HG03457 (cell line): Measurements from ENCODE around the gene DYSF.

Source experiments
- ATAC-seq: cut with Tn5 transposase; IDR thresholded peaks from one replicate; pipeline ENCODE4 v1.9.1; 2021; ENCODE audit warnings: moderate number of reproducible peaks; ENCODE audit not compliant: unreplicated experiment

DYSF gene

DNA sequence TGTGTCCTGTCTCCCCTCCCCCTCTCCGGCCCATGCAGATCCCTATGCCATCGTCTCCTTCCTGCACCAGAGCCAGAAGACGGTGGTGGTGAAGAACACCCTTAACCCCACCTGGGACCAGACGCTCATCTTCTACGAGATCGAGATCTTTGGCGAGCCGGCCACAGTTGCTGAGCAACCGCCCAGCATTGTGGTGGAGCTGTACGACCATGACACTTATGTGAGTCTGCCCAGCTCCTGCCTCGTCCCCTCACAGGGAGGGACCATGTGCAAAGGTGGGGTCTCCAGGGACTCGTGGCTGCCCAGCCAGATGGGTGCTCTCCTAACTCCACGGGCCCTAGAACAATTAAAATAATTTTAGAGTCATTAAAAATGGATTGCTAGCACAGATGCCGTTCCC lies 145.2 kb downstream of the DYSF start:
- ATAC-seq, result no peak

DNA sequence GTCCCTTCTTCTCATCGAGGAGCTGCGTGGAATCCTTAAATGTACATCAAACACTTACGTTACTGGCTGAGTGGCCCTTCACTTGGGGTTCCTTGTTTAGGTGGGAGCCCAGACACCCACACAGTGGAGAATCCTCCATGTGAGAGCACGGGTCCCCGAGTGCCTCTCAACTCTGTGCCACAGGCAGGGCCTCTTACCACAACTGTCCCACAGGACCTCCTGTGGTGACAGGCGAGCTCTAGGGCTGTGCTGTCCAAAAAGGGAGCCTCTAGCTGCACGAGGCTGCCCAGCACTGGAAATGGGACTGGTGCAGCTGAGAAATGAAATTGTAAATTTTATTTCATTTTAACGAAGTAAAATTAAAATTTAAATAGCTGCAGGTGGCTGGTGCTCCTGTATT lies 145.7 kb downstream of the DYSF start:
- no peak for ATAC-seq

DNA sequence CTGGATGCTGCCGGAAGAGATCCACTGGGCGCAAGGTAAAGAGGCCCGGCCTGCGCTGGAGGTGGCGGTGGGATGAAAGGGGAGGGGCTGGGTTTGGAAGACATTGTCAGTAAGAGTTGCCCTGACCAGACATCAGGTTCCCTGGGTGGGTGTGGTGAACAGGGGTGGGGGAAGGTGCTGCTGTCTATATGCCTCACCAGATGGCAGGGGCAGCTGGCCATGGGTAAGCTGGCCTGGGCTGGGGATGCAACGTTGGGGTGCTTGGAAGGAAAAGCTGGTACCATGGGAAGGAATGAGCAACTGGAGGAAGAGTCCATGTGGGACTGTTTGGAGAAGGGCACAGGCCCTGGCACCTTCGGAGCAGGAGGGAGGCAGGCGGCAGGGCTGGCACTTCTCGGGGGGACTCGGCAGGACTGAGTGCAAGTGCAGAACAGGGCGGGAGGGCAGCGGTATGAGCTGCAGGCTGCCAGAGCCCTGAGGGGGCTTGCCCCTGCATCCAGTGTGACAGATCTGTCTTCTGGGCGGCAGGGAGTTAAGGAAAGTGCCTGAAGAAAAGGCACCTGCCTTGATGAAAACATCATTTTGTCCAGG lies 146.4 kb downstream of the DYSF start:
- no peak for ATAC-seq

DNA sequence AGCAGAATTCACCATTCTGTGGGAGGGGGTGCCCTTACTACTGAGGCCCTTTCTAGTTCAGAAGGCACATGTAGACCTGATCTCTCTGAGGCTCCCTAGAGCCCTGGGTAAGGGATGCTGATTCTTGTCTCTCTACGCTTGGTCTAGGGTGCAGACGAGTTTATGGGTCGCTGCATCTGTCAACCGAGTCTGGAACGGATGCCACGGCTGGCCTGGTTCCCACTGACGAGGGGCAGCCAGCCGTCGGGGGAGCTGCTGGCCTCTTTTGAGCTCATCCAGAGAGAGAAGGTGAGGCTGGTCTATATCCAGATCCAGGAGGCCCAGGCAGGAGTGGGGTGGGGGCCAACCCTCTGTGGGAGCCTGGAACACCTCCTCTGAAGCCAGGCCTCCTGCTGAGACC lies 147.2 kb downstream of the DYSF start:
- ATAC-seq, result no peak

DNA sequence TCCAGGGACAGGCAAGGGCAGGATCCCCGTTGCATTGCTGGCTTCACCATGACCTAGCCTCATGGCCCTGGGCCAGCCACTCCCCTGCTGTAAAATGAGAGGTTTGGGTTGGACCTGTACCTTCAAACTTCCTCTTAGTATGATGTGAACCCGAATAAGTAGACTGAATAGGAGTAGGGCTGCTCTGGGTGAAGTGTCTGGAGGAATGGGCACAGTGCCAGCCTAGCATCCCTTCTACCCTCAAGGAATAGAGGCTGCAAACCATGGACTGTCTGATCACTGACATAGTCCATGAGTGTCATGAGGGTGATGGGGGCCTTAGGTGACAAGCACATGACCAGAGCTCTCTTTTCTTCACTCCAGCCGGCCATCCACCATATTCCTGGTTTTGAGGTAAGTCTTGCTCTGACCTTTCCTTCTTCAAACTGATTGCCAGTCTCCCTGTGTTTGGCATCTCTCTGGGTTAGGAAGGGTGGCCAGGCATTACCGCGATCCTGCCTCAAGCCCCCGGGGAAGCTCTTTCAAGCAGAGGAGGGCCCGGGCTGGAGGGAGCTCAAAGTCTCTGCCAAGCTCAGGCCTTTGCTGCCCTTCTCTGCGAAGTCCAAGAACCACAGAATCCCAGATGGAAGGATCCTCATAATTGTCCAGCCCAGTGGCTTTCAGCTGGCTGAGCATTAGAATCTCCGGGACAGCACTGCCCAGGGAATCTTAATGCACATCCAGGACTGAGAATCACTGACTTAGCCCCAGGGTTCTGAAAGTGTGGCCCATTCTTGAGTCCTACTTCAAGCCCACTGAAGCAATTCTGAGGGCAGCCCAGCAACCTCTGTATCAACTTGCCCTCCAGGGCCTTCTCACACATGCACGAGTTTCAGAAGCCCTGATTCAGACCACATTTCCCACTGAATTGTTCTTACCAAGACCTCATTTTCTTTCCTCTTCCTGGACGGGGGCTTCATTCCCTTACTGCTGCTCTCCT lies 148.1 kb downstream of the DYSF start:
- no peak for ATAC-seq

DNA sequence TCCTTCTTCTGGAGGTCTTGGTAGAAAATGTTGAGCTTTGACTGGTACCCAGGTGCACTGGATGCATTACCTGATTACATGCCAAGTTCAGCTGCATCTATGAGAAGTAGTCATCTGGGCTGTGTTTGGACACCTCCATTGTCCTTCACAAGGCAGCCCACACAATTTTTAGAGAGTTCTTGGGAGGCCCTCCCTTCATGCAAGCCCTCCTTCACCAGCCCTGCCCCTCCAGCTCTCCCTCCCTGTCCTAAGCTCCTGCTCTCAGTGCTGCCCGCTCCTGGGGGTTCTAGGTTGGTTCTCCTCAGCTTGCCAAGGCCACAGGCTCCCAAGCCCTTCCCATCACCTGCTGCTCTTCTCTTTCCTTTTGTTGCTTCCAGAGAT lies 148.7 kb downstream of the DYSF start:
- ATAC-seq, result no peak

DNA sequence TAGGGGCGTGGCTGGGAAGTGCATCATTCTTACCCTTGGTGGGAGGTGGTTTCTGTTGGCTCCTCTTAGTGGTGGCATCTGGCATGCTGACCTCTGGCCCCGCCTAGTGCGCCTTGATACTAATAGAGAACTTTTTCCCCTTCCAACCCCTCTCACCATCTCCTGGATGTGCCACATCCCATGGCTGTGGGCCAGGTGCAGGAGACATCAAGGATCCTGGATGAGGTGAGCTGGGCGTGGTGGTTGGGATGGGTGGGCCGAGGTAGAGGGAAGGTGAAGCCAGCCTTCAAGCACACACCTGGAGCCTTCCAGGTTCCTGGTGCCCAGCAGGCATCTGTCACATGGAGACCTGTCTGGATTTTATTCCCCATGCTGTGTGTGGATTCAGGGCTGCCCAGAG lies 149.2 kb downstream of the DYSF start:
- ATAC-seq, result no peak

DNA sequence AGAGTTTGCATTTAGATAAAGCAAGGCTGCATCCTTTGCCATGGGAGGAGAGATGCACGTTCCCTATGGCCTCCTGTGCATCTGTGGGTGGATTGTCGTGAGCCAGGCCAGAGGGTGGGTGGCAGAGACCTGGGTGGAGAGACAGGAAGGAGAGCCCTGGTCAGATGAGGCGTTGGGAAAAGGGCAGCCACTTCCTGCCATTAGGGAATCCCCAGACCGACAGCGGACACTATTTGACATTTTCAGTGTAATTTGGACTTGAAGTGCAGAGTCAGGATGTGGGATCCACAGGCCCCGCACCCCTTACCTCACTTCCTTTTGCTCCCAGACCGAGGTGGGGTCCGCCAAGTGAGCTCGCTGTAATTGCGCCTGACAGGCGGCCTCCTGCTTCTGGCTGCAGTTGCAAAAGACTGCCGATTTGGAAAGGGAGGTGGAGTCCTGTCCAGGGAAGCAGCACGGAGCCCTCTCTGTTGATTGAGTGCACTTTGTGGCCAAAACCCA lies 150.0 kb downstream of the DYSF start:
- ATAC-seq, result no peak

DNA sequence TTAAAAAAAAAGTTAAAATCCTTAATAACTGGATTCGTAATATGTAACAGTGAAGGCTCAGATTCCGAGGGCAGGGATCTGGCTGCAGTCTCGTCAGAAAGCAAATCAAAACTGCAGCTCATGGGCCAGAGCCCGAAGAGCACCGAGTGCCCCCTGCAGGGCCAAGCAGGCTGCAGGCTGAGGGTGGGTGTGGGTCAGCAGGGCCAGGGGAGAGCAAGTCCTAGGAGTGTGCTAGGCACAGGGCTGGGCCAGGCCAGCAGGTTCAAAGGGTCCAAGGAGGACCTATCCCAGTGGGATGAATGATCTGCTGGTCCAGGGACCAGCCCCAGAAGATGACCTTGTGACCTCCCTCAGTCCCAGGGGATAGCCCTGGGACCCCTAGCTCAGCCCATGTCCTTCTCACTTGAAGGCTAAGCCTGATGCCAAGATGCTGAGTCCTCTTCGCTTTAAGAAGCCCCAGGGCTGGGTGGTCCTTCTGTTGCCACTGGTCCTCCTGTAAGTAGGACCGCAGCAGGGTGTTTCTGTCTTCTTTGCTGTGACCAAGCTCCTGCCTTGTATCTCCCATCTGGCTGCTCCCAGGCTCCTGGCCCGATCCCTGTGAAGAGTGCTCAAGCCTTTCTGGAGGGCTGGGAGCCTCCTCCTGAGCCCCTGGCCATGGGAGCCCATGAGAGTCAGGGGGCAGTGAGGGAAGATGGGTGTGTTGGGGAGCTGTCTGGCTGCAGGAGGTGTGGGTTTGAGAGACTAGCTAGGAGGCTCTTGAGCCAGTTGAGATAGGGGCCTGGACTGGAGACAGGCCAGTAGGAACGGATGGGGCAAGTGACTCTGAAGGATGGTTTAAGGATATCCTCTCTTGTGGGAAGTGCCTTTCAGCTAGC lies 150.7 kb downstream of the DYSF start:
- no peak for ATAC-seq

DNA sequence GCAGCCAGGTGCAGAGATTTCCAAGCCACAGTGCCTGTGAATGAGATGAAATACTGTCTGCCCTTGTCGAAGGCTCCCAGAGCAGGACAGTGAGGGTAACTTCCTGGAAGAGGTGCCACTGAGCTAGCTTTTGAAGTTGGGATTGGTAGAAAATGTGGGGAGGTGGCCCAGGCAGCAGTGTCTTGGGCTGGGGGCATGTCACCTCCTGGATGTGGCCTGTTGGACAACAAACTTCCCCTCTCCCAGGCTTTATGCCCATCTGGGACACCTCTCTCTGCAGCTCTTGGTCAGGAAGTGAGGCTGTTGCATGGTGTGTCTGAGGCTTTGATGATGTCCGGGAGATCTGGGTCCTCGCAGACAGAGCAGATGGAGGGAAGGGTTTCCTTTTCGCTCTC lies 151.4 kb downstream of the DYSF start:
- ATAC-seq, result no peak

DNA sequence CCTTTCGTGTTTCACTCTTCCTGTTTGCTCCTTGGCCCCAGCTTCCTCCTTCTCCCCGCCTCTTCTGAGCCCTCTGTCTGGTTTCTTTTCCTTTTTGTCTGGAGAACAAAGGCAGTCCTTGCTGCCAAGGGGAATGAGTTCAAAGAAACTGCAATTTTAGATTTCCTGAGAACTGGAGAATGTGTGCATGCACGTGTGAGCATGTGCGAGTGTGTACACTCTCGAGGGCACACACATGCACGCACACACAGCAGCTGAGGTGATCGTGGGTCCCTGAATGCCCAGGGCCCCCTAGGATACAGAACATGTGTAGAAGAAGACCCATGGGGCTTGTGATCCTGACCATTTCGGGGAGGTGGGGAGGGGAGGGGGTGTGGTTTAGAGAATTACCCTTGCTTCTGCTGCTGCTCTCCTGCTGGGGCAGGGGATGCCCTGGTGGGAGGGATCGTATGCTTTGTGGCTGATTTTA lies 151.8 kb downstream of the DYSF start:
- no peak for ATAC-seq

DNA sequence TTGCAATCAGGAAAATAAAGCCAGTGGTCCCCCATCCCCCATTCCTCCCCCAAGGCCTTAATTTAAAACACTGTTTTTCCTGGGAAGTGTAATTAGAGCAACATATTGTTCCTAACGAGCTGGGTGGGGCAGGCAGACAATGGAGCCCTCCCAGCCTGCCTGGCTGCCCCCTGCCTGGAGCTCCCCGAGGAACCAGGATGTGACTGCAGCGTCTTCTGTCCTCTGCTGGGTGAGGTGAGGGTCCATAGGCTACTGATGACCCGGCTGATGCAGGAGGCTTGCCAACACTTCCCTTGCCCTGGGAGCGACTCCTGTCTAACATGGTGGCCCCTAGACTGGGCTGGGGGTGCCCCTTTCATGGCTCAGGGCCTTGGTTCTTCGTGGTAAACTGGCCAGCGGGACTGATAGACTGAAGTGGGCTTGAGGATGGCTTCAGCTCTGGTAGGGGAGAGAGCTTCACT lies 152.4 kb downstream of the DYSF start:
- ATAC-seq, result no peak

DNA sequence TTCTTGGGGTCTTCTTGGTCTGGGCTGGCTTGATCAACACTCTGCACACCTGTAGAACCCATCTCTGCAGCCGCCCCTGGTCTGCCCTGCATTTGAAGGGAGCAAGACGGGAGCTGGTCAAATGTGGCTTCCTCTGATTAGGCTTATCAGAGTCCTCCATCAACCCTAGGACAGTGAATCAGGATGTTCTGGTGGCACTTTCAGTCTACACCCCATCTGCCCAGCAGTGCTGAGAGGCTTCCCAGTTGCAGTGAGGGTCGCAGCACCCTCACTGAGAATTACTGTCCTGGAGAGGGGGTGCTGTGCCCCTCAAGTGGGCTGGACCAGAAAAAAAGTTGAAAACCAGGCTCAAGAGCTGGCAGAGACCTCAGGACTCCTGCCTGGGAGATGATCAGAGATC lies 152.9 kb downstream of the DYSF start:
- ATAC-seq, result no peak

DNA sequence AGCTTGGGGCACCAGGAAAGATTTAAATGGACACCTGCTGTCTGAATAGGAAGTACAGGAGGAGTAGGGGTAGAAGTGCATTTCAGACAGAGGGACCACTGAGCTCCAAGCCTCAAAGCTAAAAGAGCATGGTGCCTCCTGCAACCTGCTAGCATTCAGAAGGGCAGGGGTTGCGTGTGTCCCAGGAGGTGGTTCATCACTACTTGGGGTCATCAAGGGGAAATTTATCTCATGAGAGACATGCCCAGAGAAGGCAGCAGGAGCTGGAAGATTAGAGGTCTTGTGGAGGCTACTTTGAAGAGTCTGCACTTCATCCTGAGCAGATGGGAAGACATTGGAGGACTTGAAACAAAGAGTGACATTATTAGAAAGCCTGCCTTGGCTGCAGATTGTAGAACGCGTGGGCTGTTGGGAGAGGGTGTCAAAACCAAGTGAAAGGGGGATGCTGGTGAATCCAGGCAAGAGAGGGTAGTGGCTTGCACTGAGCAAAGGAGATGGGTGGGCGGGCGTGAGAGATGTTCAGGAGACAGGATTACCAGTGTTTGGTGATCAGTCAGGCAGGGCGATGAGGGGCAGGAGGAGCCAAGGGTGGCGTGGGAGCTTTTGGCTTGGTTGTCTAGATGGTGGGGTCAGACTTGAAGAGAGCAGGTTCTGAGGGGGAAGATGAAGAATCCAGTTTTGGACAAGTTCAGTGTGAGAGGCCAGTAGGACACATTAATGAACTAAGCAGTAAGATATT lies 154.0 kb downstream of the DYSF start:
- no peak for ATAC-seq

DNA sequence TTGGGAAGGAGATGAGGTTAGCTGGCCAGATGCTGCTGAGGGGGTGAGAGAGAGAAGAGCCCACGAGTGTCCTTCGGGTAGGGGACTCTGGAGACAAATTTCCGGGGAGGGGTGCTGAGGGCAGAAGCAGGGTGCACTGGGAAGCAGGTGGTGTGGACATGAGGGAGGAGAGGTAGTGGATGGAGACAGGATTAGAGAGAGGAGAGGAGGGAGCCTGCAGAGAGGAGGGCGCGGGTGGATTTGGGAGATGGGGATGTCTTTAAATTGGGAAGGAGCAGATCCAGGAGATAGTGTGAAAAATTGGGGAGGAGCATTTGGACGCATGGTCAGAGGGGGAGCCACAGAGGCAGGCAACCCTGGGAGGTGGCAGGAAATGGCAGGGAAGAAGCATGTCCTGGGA lies 154.7 kb downstream of the DYSF start:
- no peak for ATAC-seq

DNA sequence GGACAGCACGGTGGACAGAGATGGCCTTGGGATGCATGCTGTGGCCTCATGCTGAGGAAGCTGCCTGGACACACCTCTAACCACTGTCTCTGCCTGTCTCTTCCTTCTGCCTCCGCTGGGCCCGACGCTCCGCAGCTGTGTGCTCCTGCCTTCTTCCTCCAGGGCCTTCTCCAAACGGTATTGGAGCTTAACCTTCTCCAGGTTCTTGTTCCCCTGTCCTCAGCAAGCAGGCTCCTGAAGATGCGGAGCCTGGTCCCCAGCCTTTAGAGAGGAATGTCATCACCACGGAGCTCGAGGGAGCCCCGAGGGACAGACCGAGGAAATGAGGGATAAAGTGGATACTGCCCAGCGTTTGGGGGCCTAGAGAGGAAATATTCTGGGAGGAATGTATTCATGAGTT lies 155.1 kb downstream of the DYSF start:
- ATAC-seq, result no peak

DNA sequence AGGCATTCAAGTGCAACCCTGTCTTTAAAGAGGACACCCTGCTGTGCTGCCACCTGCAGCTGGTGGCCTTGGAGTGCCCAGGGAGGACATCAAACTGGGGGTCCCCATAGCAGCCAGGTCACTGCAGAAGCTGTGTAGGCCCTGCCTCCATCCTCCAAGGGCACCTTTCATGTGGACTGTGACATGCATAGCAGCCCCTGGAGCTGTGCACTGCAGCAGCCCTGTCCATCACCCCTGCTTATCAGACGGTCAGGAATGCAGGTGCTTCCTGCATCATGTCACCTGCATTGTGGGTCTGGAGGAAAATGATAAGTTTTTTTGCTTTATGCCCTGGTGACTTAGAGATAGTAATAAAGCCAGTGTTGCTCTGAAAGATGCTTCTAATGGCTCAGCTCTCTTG lies 155.7 kb downstream of the DYSF start:
- ATAC-seq, result no peak

DNA sequence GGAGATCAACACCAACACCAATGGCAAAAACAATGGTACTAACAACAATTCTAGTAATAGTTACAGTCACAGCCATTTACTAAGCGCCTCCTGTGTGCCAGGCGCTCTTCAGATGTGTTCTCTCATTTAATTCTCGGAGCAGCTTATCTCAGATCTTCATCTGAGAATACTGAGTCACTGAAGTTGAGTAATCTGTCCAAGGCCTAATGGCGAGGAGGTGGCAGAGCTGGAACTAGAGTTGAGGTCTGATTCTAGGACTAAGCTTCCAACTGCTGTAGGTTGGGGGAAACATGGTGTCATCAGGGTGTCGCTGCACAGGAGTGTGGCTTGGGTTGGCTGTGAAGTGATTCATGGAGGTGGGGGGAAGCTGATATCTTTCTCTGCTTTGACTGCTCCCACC lies 156.1 kb downstream of the DYSF start:
- no peak for ATAC-seq

DNA sequence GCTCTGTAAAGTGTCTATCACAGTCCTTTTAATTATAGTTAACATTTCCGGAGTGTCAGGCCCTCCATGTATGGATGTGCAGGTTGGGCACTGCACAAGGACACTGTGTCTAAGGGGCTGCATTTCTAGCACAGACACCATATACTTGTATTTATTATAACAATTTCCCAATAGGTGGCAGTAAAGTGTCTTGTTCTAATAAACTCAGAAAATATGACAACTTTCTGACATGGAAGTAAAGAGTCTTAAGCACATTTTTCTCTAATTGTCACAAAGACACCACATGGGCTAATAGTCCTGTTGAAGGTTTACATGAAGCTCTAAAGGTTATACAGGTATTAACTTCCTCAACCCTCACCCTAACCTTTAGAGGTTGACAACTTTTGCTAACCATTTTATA lies 156.6 kb downstream of the DYSF start:
- ATAC-seq, result no peak

DNA sequence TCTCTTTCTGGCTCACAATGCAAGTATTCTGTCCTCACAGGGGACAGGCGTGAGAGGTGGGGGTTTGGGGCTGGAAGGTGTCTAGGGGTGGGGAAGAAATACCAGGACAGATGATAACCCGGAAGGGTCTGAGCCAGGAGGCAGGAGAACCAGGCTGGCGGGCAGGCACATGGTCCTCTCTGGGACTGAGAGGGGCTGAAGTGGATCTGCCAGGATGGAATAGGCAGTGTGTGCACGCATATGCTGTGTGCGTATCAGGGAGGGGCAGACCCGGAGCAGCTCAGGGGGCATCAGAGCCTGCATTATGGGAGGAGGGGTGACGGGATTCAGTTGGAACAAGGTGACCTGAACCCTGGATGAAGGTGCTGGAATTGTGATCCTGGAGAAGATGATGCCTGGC lies 157.3 kb downstream of the DYSF start:
- ATAC-seq, result no peak

DNA sequence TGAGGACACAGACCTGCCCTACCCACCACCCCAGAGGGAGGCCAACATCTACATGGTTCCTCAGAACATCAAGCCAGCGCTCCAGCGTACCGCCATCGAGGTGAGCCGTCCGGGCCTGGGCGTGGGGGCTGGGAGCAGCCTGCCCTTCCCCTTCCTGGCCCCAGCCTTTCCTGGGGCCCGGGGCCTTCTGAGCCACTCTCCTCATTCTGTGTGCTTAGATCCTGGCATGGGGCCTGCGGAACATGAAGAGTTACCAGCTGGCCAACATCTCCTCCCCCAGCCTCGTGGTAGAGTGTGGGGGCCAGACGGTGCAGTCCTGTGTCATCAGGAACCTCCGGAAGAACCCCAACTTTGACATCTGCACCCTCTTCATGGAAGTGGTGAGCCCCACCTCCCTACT lies 157.9 kb downstream of the DYSF start:
- ATAC-seq, result no peak
